ENCODE measurements around the gene SPAG17.

Gene SPAG17

GRCh38 chr1:118149799-118150198 is 35.2 kb downstream of the SPAG17 start:
- Histone ChIP-seq H3K4me1 (ENCODE audit: insufficient read depth, low read length) (peaks cover under 1% of the 10 kb centered on the region; the same call in 1 of the 2 replicates), H3K9ac (ENCODE audit: low read depth, low read length) (no peak overlapping the region), H3K9me3 (ENCODE audit: control insufficient read depth, insufficient read depth, low read length) (no peaks in the 10 kb centered on the region), H3K36me3 (ENCODE audit: insufficient read depth, low read length) (no peaks in the 10 kb centered on the region)

- H3K9ac ChIP-seq (ENCODE audit: low read depth, low read length) = no peak overlapping the region
- no peaks in the 10 kb centered on the region for H3K9me3 ChIP-seq (ENCODE audit: control insufficient read depth, insufficient read depth, low read length)
- no peaks in the 10 kb centered on the region for H3K36me3 ChIP-seq (ENCODE audit: insufficient read depth, low read length)
- H3K4me1 ChIP-seq (ENCODE audit: insufficient read depth, low read length) = 0 out of 2 replicates have a peak, but pooled peaks cover 6% of the 10 kb centered on the region
Observed at GRCh38 chr1:118148034-118148433, 37.0 kb downstream of the SPAG17 start.

DNA sequence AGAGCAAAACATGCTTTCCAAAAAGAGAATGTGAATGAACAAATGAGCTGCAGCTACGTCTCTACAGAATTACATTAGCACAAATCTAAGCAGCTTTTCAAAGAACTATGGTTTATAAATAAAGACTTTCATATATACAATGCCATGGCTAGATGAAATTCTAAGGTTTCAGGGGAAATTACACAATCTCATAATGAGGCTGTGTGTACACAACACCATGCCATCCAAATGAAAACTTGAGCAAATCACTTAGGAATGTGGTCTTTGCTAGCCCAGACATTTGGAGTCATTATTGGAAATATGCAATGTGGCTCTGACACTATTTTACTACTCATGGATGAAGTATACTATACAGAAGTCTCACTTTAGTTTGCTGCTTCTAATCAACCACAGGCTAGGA is 37.5 kb downstream of the SPAG17 start:
- Histone ChIP-seq H3K9ac (ENCODE audit: low read depth, low read length) (no peak overlapping the region), H3K36me3 (ENCODE audit: insufficient read depth, low read length) (no peaks in the 10 kb centered on the region)

GRCh38 chr1:118145721-118146120 is 39.3 kb downstream of the SPAG17 start:
- no peak overlapping the region for H3K9ac ChIP-seq (ENCODE audit: low read depth, low read length)
- H3K4me1 ChIP-seq (ENCODE audit: insufficient read depth, low read length) = 0 out of 2 replicates have a peak, but pooled peaks cover 6% of the 10 kb centered on the region
- H3K36me3 ChIP-seq (ENCODE audit: insufficient read depth, low read length) = no peaks in the 10 kb centered on the region
- H3K9me3 ChIP-seq (ENCODE audit: control insufficient read depth, insufficient read depth, low read length) = no peaks in the 10 kb centered on the region

More for the DNA sequence above, 37.5 kb downstream of the SPAG17 start:
- Histone ChIP-seq H3K4me1 (ENCODE audit: insufficient read depth, low read length) (0 out of 2 replicates have a peak, but pooled peaks cover 6% of the 10 kb centered on the region), H3K9me3 (ENCODE audit: control insufficient read depth, insufficient read depth, low read length) (no peaks in the 10 kb centered on the region)

DNA sequence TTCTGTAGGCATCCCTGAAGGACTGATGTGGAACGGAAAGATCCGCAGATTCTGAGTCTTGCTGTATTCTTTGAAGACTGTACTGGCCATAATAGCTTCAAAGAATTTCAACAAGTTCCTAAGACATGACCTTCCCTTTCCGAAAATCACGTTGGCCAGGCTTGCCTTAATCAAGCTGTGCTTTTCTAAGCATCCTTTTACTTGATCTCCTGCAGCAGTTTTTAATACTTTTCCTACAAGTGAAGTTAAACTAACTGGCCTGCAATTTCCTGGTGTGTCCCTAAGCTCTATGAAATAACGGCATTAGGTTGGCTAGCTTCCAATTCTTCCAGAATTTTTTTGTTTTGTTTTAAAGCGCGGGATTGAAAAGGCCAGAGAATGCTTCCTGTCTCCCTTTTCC is 40.3 kb downstream of the SPAG17 start:
- Histone ChIP-seq H3K36me3 (ENCODE audit: insufficient read depth, low read length) (no peaks in the 10 kb centered on the region), H3K4me1 (ENCODE audit: insufficient read depth, low read length) (0 out of 2 replicates have a peak, but pooled peaks cover 6% of the 10 kb centered on the region), H3K9me3 (ENCODE audit: control insufficient read depth, insufficient read depth, low read length) (no peaks in the 10 kb centered on the region)

DNA sequence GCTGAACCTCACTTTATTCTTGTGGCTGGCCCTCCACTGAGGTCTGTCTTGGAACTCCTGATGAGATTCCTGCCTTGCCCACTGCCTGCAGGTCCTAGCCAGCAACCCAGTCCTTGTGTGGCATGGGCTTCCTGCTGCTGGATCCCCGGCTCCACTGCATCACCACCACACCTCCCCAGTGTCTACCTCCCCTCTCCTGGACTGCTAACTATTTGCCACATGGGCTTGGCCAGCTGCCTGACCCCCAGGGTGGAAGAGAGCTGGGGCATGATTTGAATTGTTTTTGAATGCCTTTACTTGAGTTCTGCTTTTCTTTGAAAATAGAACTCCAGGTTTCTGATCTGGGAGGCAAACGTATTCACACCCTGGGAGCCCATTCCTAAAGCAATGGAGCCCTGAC is 41.2 kb downstream of the SPAG17 start:
- H3K36me3 ChIP-seq (ENCODE audit: insufficient read depth, low read length) = no peaks in the 10 kb centered on the region
- no peak overlapping the region for H3K9ac ChIP-seq (ENCODE audit: low read depth, low read length)
- no peaks in the 10 kb centered on the region for H3K9me3 ChIP-seq (ENCODE audit: control insufficient read depth, insufficient read depth, low read length)
- 0 out of 2 replicates have a peak, but pooled peaks cover 6% of the 10 kb centered on the region for H3K4me1 ChIP-seq (ENCODE audit: insufficient read depth, low read length)

More for the DNA sequence above, 40.3 kb downstream of the SPAG17 start:
- no peak overlapping the region for H3K9ac ChIP-seq (ENCODE audit: low read depth, low read length)

GRCh38 chr1:118143121-118143520 is 41.9 kb downstream of the SPAG17 start:
- H3K9me3 ChIP-seq (ENCODE audit: control insufficient read depth, insufficient read depth, low read length) = no peaks in the 10 kb centered on the region
- 0 out of 2 replicates have a peak, but pooled peaks cover 6% of the 10 kb centered on the region for H3K4me1 ChIP-seq (ENCODE audit: insufficient read depth, low read length)
- H3K9ac ChIP-seq (ENCODE audit: low read depth, low read length) = no peak overlapping the region
- H3K36me3 ChIP-seq (ENCODE audit: insufficient read depth, low read length) = no peaks in the 10 kb centered on the region

GRCh38 chr1:118142546-118142945 is 42.5 kb downstream of the SPAG17 start:
- Histone ChIP-seq H3K9me3 (ENCODE audit: control insufficient read depth, insufficient read depth, low read length) (no peaks in the 10 kb centered on the region), H3K36me3 (ENCODE audit: insufficient read depth, low read length) (no peaks in the 10 kb centered on the region), H3K9ac (ENCODE audit: low read depth, low read length) (no peak overlapping the region), H3K4me1 (ENCODE audit: insufficient read depth, low read length) (0 out of 2 replicates have a peak, but pooled peaks cover 6% of the 10 kb centered on the region)

GRCh38 chr1:118137900-118138299 is 47.1 kb downstream of the SPAG17 start:
- Histone ChIP-seq H3K4me1 (ENCODE audit: insufficient read depth, low read length) (peaks cover 11% of the 10 kb centered on the region), H3K9me3 (ENCODE audit: control insufficient read depth, insufficient read depth, low read length) (no peaks in the 10 kb centered on the region), H3K9ac (ENCODE audit: low read depth, low read length) (no peak overlapping the region), H3K36me3 (ENCODE audit: insufficient read depth, low read length) (no peaks in the 10 kb centered on the region)

- Histone ChIP-seq H3K9me3 (ENCODE audit: control insufficient read depth, insufficient read depth, low read length) (no peaks in the 10 kb centered on the region), H3K9ac (ENCODE audit: low read depth, low read length) (no peak overlapping the region)
Observed at GRCh38 chr1:118136187-118136941, 48.7 kb downstream of the SPAG17 start.

GRCh38 chr1:118132000-118132399 is 53.0 kb downstream of the SPAG17 start:
- Histone ChIP-seq H3K9ac (ENCODE audit: low read depth, low read length) (no peak overlapping the region), H3K9me3 (ENCODE audit: control insufficient read depth, insufficient read depth, low read length) (no peaks in the 10 kb centered on the region), H3K4me1 (ENCODE audit: insufficient read depth, low read length) (peaks cover 8% of the 10 kb centered on the region), H3K36me3 (ENCODE audit: insufficient read depth, low read length) (no peaks in the 10 kb centered on the region)

More at GRCh38 chr1:118136187-118136941, 48.7 kb downstream of the SPAG17 start:
- H3K36me3 ChIP-seq (ENCODE audit: insufficient read depth, low read length) = no peaks in the 10 kb centered on the region
- H3K4me1 ChIP-seq (ENCODE audit: insufficient read depth, low read length) = peaks cover 11% of the 10 kb centered on the region

- Histone ChIP-seq H3K9ac (ENCODE audit: low read depth, low read length) (no peak overlapping the region), H3K9me3 (ENCODE audit: control insufficient read depth, insufficient read depth, low read length) (no peaks in the 10 kb centered on the region), H3K36me3 (ENCODE audit: insufficient read depth, low read length) (no peaks in the 10 kb centered on the region), H3K4me1 (ENCODE audit: insufficient read depth, low read length) (no peaks in the 10 kb centered on the region)
Observed at GRCh38 chr1:118128761-118129160, 56.3 kb downstream of the SPAG17 start.

GRCh38 chr1:118124064-118124463 is 61.0 kb downstream of the SPAG17 start:
- no peaks in the 10 kb centered on the region for H3K36me3 ChIP-seq (ENCODE audit: insufficient read depth, low read length)
- no peak overlapping the region for H3K9ac ChIP-seq (ENCODE audit: low read depth, low read length)
- no peaks in the 10 kb centered on the region; the same call in 1 of the 2 replicates for H3K4me1 ChIP-seq (ENCODE audit: insufficient read depth, low read length)
- no peaks in the 10 kb centered on the region; the same call in 1 of the 2 replicates for H3K9me3 ChIP-seq (ENCODE audit: control insufficient read depth, insufficient read depth, low read length)

DNA sequence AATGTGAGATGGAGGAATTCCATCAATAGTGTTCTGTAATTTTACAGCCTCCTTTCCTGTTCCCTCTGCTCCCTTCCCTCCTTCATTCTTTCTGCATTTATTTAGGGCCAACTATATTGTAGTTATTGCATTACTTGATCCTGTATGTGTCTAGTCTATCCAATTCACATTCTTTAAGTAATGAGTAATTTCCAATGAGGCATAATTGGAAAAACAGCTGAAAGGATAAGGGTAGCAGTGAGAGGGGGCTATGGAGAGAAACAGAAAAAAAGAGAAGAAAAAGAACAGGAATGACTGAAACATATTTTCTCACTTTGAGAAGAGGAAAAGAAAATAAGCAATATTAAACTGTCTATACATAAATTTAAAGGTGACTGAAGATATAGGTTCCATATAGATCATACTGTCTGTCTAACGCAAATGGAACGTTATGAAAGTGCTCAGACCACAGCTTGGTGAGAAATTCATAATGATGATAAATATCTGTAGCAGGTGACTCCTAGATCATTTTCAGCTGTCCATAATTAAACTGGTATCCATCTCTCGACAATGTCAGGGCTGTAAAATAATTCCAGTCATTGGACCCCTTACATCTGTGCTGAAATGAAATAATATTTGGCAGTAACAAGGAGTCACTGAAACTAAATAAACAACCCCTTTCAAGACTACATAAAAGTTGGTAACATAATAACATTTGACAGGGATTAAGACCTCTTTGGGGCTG is 61.8 kb downstream of the SPAG17 start:
- Histone ChIP-seq H3K4me1 (ENCODE audit: insufficient read depth, low read length) (peaks cover 6% of the 10 kb centered on the region; the same call in 1 of the 2 replicates), H3K9ac (ENCODE audit: low read depth, low read length) (no peak overlapping the region), H3K9me3 (ENCODE audit: control insufficient read depth, insufficient read depth, low read length) (no peaks in the 10 kb centered on the region; the same call in 1 of the 2 replicates), H3K36me3 (ENCODE audit: insufficient read depth, low read length) (no peaks in the 10 kb centered on the region)

Data from ES-I3 (cell line).